Measurements from ENCODE around the gene SIAH2.

SIAH2 gene

DNA sequence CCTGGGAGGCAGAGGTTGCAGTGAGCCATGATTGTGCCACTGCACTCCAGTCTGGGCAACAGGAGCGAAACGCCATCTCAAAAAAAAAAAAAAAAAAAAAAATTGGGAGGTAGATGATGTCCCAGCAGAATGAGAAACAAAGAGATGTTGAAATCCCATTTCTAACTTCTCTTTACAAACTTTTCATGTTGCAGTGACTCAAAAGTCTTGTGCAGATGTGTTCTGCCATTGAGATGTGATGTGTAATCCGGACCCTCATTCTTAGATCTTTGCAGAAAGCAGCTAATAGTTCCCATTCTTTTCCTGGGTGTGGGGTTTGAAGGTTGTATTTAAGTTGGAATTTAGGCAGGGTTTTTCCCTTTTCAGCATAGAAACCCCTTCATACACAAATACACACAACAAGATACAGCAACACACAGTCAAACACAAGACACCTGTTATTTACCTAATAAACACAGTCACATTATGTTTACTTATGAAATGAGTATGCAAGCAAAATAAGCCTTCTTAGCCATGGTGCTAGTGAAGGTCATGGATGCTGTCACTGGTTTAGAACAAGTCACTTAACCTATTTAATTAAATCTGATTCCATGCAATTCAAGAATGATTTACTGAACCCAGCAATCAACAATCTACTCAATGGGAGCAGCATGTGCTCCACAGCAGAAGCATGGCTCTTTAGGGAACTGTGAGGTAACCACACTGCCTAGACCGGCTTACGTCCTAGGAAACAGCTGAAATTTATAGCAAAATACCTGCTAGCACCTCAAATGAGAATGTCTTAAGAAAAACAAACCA is 14.9 kb downstream of the SIAH2 start:
- no peak for DNase-seq

DNA sequence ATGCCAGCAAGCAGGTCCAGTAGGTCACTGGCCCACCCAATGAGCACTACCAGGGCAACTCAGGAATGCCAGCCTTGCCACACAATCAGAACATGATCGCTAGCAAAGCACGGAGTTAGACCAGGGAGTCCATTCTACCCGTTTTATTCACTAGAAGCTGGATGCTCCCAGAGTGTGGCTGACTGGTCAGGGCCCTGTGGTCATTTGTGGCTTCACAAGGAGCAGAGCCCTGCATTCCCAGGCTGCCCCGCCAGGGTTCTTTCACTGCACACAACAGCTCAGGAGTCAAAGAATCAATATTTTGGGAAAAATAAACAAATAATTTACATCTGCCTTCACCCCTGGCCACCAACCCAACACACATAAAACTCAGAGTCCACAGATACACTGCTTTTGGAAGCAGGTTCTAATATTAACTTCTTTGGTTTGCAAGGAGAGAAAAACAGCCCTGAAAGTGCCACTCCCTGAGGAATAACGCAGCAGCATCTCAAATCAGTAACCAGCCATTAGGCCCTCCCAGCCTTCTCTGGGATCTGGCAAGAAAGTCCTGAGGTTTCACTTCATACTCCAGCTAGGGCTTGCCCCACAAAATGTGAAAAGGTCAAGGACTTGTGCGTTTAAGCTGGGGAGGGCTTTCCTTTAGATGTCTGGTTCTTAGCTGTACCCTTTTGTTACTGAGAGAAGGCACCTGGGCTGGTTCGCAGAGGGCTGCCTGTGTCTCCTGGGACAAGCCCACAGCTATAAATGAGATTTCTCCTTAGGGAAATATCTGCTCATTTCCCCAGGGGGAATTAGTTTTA is 16.0 kb downstream of the SIAH2 start:
- DNase-seq = no peak

DNA sequence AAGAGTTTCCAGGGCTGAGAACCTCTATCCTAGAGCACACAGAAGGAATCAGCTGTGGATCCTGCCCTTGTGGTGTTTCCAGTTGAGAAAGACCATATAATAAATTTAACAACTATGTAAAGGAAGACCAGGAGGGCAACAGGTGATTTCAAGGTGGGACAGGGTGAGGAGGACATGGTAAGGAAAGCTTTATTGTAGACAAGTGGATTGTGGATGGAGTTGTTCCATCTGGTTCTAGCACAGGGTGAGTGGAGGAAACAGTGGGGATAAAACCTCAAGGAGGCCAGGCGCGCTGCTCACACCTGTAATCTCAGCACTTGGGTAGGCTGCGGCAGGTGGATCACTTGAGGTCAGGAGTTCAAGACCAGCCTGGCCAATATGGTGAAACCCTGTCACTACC is 17.1 kb downstream of the SIAH2 start:
- no peak for DNase-seq

GRCh38 chr3:150744919-150745211 is 18.1 kb downstream of the SIAH2 start:
- no peak for DNase-seq

DNA sequence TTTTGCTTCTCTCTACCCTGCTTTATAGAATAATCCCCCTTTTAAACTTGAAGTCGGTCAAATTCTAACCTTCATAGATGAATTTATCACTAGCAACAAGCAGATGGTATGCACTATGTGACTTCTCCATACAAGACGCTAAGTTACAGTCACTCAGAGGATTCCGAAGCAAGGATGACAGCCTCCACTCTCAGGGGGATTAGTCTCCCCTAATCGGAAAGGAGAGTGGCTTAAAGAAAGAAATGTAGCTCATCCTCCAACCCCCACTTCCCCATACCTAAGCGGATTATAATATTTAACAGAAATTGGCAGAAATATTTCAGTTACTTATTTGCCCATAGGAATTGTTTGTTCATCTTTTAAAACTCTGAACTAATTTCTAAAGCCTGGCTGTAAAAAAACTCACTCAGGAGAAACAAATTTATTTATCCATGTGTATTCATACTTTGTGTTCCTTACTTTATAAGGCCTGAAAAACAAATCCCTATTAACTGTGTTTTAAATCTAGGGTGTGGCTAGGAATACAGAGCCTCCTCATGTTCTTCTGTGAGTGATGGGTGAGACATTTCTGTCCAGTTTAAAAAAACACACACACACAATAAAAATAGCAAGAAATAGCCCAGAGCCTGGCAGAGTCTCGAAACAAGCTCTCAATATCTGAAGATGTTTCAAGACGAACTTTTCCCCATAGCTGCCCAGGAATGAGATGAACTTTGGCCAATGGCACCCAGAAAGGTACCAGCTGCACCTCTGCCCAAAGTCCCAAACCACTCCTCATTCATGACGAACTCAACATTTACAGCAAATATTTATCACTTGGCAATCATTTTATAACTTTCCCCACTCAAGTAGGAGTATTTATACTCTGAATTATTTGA is 18.7 kb downstream of the SIAH2 start:
- no peak for DNase-seq

DNA sequence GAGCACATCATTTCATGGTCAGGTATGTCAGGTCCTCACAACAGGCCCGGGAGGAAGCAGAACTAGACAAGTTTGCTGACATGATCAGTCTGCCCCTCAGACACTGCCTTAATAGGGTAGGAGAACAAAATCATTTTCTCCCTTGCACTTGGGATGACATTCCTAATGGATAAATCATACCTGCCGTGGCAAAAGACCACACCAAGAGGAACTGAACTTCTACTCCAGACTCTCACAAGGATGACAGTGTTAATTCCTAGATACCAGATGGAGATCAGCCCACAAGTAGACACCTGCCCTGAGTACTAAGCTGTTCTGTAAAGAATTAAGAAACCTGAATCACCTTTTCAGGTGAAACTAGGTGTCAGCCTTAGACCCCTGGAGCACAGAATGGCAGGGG is 19.5 kb downstream of the SIAH2 start:
- no peak for DNase-seq

GRCh38 chr3:150742679-150743078 is 20.3 kb downstream of the SIAH2 start:
- DNase-seq = no peak

- DNase-seq = no peak
These were observed 20.8 kb downstream of the SIAH2 start for GRCh38 chr3:150742141-150742523.

DNA sequence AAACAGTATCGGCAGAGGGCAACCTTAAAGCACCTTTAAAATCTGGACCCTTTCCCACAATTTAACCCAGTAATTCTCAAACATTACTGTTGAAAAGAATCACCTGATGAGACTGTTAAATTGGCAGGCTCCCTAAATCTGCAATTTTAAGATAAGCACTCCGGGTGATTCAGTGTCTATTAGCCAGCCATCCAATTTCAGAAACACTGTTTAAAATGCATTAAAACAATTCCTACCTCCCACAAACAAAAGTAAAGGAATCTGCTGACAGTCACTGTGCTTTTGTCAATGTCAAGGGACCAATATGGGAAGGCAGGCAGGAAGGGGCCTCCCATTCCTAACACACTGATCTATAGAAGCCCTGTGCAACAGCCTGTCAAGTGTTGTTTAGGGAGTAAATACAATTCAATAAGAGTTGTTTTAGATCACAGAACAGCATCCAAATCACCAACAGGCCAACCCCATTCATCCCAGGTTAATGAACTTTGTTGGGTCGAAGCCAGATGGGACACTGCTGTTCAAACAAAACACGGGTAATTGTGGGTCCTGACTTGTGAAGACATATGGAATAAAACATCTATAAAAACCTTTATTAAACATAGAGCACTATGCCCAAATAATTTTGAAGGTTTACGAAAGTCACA is 21.4 kb downstream of the SIAH2 start:
- no peak for DNase-seq

- DNase-seq = no peak
These were observed 22.1 kb downstream of the SIAH2 start for GRCh38 chr3:150740733-150741496.

- DNase-seq = no peak
These were observed 22.9 kb downstream of the SIAH2 start for GRCh38 chr3:150739877-150740645.

- no peak for DNase-seq
These were observed 23.6 kb downstream of the SIAH2 start for GRCh38 chr3:150739200-150739863.

DNA sequence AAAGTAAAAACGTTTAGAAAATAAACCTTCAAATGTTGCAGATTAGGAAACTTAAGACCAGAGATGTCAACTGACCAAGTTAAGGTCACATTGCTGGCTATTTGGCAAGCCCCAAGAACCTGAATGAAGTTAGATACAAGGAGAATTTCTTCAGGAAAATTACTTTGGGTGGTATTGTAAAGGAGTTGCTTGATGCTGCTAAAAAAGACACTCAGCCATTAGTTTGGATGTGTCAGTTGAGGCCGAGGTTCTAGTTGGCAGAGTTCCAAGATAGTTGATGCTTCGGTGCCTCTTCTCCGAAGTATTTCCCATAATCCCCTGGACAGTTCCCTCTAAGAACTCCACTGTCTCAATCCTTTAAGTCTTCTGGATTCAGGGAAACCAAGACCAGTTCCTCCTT is 24.3 kb downstream of the SIAH2 start:
- no peak for DNase-seq

GRCh38 chr3:150737874-150738679 is 24.9 kb downstream of the SIAH2 start:
- DNase-seq = no peak

GRCh38 chr3:150736903-150737832 is 25.8 kb downstream of the SIAH2 start:
- no peak for DNase-seq

GRCh38 chr3:150736316-150736719 is 26.7 kb downstream of the SIAH2 start:
- DNase-seq = no peak

DNA sequence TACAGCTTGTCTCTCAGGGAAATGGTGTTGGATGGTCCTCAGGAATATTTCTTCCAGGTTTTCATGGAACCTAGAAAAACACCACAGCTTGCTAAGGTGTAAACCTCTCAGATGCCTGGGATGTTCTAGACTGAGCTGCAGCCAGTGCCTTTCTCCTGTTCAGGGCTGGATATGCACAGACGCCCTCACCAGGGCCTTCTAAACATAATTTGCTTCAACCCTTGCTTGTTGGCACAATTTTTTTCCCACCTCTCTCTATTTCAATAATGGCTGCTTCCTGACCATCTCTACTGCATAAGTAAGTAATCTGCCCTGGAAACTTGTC is 28.2 kb downstream of the SIAH2 start:
- no peak for DNase-seq

DNA sequence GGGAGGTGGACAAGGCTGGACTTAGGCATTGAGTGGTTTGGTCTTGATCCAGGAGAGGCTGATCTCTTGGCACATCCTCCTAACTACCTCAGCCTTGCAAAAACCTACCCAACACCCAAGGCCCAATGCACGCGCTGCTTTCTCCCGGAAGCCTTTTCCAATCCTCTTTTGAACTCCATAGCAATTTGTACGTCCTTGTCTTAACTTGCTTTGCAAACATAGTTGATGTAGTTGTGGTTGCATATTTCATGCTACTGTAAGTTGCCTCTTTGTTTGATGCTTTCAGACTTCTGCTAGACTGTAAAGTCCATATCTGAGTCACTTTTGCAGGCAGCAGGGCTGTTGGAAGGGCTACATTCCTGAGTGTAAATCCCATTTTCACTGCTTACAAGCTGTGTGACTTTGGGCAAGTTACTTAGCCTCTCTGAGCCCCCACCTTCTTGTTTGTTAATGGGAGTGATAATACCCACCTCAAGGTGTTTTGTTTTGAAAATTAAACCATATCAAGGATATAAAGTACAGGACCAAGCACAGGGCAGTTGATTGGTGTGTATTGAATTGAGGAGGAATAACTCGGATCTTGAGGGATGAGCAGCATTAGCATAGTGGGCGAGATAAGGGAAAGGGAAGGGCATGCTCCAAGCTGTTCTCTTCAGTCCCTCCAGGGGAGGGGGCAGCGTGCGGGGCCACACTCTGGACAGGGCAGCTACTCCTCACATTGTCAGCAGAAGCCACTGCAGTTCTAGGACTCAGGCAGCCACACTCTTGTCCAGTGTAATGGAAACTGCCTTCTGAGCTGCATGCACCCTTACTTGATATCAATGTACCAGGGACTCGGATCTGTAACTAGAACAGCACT is 28.8 kb downstream of the SIAH2 start:
- no peak for DNase-seq
